PC-3 (cell line): ENCODE data around the gene KRT5. TPM values are rescaled to one million over a fixed set of nuclear protein-coding genes. Genes with fewer than 3 reads are reported as not detected.

ENCODE experiments used
- ATAC-seq: fragments of 200-7000 bp; cut with Tn5 transposase; 2 replicates; pipeline ENCODE4 v1.9.1; 2020; ENCODE audit warnings: mild to moderate bottlenecking, moderate library complexity
- BruUV-seq: library from RNA; stranded (reverse); fragments of 400-500 nt; replicated peaks from 2 replicates; lab custom pipeline; 2021; lab: Mats Ljungman, UMichigan
- CTCF ChIA-PET: fragments of 300-600 bp; sonication (Branson Sonifier 250); formaldehyde crosslinking; loops from one replicate; lab custom pipeline; 2022; ENCODE audit warnings: antibody characterized with exemption; lab: Charles Lee
- POLR2A ChIA-PET: fragments of 300-600 bp; sonication (Branson Sonifier 250); formaldehyde crosslinking; loops from one replicate; lab custom pipeline; 2022; ENCODE audit warnings: antibody characterized with exemption; ENCODE audit not compliant: unreplicated experiment; lab: Charles Lee
- DNase-seq: peaks from one replicate; pipeline ENCODE4 v3.0.0-alpha.2; 2015
- H2AFZ ChIP-seq: fragments of 300-600 bp; sonication (generic); 2 replicates; pipeline ENCODE4 v1.6.0; 2016; ENCODE audit warnings: antibody characterized with exemption, low read length
- H3F3A ChIP-seq: fragments of 300-600 bp; sonication (generic); one replicate; pipeline ENCODE4 v1.6.0; 2017; ENCODE audit warnings: antibody characterized with exemption, low read length, control low read depth, mild to moderate bottlenecking; ENCODE audit not compliant: unreplicated experiment
- H3K27ac ChIP-seq: fragments of 300-600 bp; sonication (generic); 2 replicates; pipeline ENCODE4 v1.5.1; 2016; ENCODE audit warnings: mild to moderate bottlenecking, low read length
- H3K27me3 ChIP-seq: fragments of 300-600 bp; sonication (generic); 2 replicates; pipeline ENCODE4 v1.6.1; 2016; ENCODE audit warnings: low read length, mixed read lengths
- H3K36me3 ChIP-seq: fragments of 300-600 bp; sonication (generic); 2 replicates; pipeline ENCODE4 v1.6.1; 2016; ENCODE audit warnings: low read depth, mixed run types, low read length, mixed read lengths
- H3K4me1 ChIP-seq: fragments of 300-600 bp; sonication (generic); 2 replicates; pipeline ENCODE4 v1.5.1; 2016; ENCODE audit warnings: low read length; ENCODE audit not compliant: insufficient read depth
- H3K4me2 ChIP-seq: fragments of 300-600 bp; sonication (generic); 2 replicates; pipeline ENCODE4 v1.6.0; 2016; ENCODE audit warnings: low read length
- H3K4me3 ChIP-seq: fragments of 300-600 bp; sonication (generic); 2 replicates; pipeline ENCODE4 v1.5.1; 2016; ENCODE audit warnings: mild to moderate bottlenecking, low read length, mixed read lengths
- H3K79me2 ChIP-seq: fragments of 300-600 bp; sonication (generic); 2 replicates; pipeline ENCODE4 v1.6.1; 2017; ENCODE audit warnings: low read length, mixed read lengths
- H3K9ac ChIP-seq: fragments of 300-600 bp; sonication (generic); 2 replicates; pipeline ENCODE4 v1.6.0; 2016; ENCODE audit warnings: mild to moderate bottlenecking, low read length
- H3K9me2 ChIP-seq: fragments of 300-600 bp; sonication (generic); replicated peaks from 2 replicates; pipeline ENCODE4 v1.6.1; 2016; ENCODE audit warnings: mixed run types, low read length, mixed read lengths
- H3K9me3 ChIP-seq: fragments of 300-600 bp; sonication (generic); 2 replicates; pipeline ENCODE4 v1.6.1; 2016; ENCODE audit warnings: low read length, mixed read lengths
- H4K20me1 ChIP-seq: fragments of 300-600 bp; sonication (generic); 2 replicates; pipeline ENCODE4 v1.6.1; 2016; ENCODE audit warnings: low read length, mixed read lengths
- CTCF ChIP-seq: fragments of 300-600 bp; sonication (generic); conservative IDR thresholded peaks from 2 replicates; pipeline ENCODE4 v1.5.1; 2017; ENCODE audit warnings: antibody characterized with exemption, low read depth, mild to moderate bottlenecking, low read length
- EZH2 ChIP-seq: fragments of 300-600 bp; sonication (generic); IDR thresholded peaks from one replicate; pipeline ENCODE4 v1.6.1; 2017; ENCODE audit warnings: antibody characterized with exemption, mild to moderate bottlenecking, low read length; ENCODE audit not compliant: unreplicated experiment
- EZH2phosphoT487 ChIP-seq: fragments of 300-600 bp; sonication (generic); IDR thresholded peaks from 2 replicates; pipeline ENCODE4 v1.6.1; 2018; ENCODE audit warnings: mild to moderate bottlenecking, antibody characterized with exemption, low read length, borderline replicate concordance
- intact Hi-C: fragments of 100-400 bp; cut with micrococcal nuclease; formaldehyde crosslinking; loops from 2 replicates; pipeline ENCODE4 v1.9.0; 2023
- total RNA-seq: library from RNA; depleted of rRNA; stranded (reverse); fragments of >200 nt; gene quantifications from 2 replicates; pipeline ENCODE4 v1.2.3, GENCODE V29; 2014

The KRT5 gene
- total RNA-seq, 1 experiment from 2014 or later, result not detected

GRCh38 chr12:52566847-52567291 is 46.7 kb upstream of the KRT5 start:
- ATAC-seq, result no peak
- no TSS peak for BruUV-seq

DNA sequence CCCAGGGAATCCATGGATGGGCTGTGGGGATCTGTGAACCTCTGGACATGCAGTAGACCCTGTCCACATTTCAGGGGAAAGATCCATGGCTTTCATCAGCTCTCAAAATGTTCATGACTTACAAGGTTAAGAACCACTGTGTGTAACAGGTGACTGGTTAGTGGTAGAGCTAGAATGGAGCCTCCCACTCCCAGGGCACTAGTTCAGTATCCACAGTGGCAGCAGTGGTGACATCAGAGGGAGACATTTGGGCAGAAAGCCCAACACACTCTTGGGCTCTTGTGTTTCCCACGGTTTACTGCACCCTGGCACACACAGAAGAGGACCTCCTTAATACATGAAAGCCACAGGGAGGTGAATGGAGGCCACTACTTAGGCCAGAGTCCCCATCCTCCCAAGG is 44.4 kb upstream of the KRT5 start:
- H3K4me3 ChIP-seq, result no peak overlapping the region
- no peaks in the 10 kb centered on the region for H3K9me2 ChIP-seq
- no peak overlapping the region for H3K27ac ChIP-seq
- H3K79me2 ChIP-seq, result no peaks in the 10 kb centered on the region
- H2AFZ ChIP-seq, result no peak overlapping the region
- no peak for DNase-seq
- no peaks in the 10 kb centered on the region for H4K20me1 ChIP-seq
- intact Hi-C loops, result no loop called here
- H3K9ac ChIP-seq, result no peak overlapping the region
- CTCF ChIA-PET, result no interaction called here
- TF ChIP-seq EZH2, result no peak
- no peaks in the 10 kb centered on the region for H3K36me3 ChIP-seq
- no peaks in the 10 kb centered on the region for H3K4me1 ChIP-seq
- ATAC-seq, result no peak
- H3F3A ChIP-seq, result no peaks in the 10 kb centered on the region
- POLR2A ChIA-PET, result no interaction called here
- H3K4me2 ChIP-seq, result no peak overlapping the region
- peaks cover 37% of the 10 kb centered on the region for H3K27me3 ChIP-seq
- H3K9me3 ChIP-seq, result no peaks in the 10 kb centered on the region
- BruUV-seq, result no TSS peak

More at GRCh38 chr12:52566847-52567291, 46.7 kb upstream of the KRT5 start:
- Histone ChIP-seq H3K4me1 (no peaks in the 10 kb centered on the region), H3K9me2 (no peaks in the 10 kb centered on the region), H3K79me2 (no peaks in the 10 kb centered on the region), H3K27me3 (peaks cover 54% of the 10 kb centered on the region), H3F3A (no peaks in the 10 kb centered on the region), H4K20me1 (no peaks in the 10 kb centered on the region), H2AFZ (no peak overlapping the region), H3K4me3 (no peak overlapping the region), H3K27ac (no peak overlapping the region), H3K4me2 (no peak overlapping the region), H3K36me3 (no peaks in the 10 kb centered on the region), H3K9me3 (no peaks in the 10 kb centered on the region), H3K9ac (no peak overlapping the region)
- no peak for TF ChIP-seq EZH2phosphoT487
- no peak for TF ChIP-seq CTCF
- no peak for TF ChIP-seq EZH2
- intact Hi-C loops, result no loop called here
- ChIA-PET CTCF (no interaction called here), POLR2A (no interaction called here)
- no peak for DNase-seq

GRCh38 chr12:52561880-52562449 is 41.8 kb upstream of the KRT5 start:
- Histone ChIP-seq H3K9ac (no peak overlapping the region), H3K9me3 (no peaks in the 10 kb centered on the region), H3K9me2 (no peaks in the 10 kb centered on the region), H3F3A (no peaks in the 10 kb centered on the region), H3K4me2 (no peak overlapping the region), H3K27me3 (peaks cover 34% of the 10 kb centered on the region), H3K27ac (no peak overlapping the region), H2AFZ (no peak overlapping the region), H3K4me3 (no peak overlapping the region), H3K4me1 (no peaks in the 10 kb centered on the region), H3K79me2 (no peaks in the 10 kb centered on the region), H3K36me3 (no peaks in the 10 kb centered on the region), H4K20me1 (no peaks in the 10 kb centered on the region)
- intact Hi-C loops, result no loop called here
- ChIA-PET CTCF (interaction anchor here (0.7 kb wide), 2 partner anchors 189 to 318 kb away, joined by 3 read pairs; no protein-coding TSS in a partner anchor), POLR2A (no interaction called here)
- no TSS peak for BruUV-seq
- TF ChIP-seq EZH2, result no peak
- peak; percentile 61 for TF ChIP-seq CTCF
- DNase-seq (peak; percentile 33), ATAC-seq (no peak)
